SHP77 treated with DMSO at 0.1 percent for 48 hours (cell line): Measurements from ENCODE around the gene HOXA7.

Experiments used
- DNase-seq: peaks from one replicate; lab custom pipeline; 2025; lab: John Stamatoyannopoulos, UW

Gene HOXA7

DNA sequence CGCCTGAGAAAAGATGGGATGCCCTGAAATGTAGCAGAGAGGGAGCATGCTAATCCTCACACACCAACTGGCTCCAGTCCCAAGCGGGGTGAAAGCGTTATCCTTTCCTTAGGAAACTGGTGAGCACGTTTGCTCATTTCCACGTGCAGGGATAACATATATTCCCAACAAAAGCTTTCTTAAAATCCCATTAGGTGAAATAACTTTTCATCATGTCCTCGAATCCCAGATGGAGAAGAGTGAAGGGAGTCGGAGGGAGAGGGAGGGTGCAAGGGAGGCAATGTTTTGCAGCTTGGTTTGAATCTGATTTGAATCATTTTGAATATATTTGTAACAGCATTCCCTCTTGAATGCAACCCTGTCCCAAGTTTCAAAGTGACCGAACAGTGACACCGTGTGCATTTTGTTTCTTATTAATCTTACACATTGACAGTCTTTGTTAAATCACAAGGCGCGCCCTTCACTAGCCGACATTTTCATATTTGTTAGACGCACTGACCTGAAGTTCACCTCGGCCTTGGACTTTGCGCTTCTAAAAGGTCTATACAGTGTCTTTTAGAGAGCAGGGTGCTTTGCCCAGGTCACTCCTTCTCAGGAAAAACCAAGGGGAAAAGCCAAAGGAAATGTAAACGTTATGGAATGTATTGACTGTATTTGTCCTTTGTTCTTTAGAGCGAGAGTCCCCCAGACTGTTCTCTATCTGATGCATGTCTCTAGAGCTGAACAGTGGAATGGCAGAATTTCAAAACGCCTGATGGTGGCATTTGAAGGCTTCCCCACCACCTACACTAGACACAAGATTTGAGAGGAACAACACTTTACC lies 22.9 kb downstream of the HOXA7 start:
- DNase-seq, result no peak

DNA sequence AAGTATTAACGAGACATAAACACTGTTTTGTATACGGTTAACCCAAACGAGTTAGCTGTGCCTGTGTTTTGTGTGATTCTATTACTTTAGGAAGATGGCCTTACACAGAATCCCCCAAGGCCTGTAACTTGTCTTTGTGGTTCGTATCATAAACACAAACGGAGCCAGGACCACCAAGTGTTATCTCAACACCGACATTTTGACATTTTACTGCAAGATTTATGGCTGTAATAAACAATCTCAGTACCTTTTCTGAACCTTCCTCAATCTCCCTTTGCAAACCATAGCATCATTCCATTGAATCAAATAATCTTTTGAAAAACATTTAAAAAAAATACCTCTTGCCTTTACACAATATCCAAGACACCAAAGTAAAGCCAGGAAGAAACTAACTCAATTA lies 23.5 kb downstream of the HOXA7 start:
- no peak for DNase-seq

DNA sequence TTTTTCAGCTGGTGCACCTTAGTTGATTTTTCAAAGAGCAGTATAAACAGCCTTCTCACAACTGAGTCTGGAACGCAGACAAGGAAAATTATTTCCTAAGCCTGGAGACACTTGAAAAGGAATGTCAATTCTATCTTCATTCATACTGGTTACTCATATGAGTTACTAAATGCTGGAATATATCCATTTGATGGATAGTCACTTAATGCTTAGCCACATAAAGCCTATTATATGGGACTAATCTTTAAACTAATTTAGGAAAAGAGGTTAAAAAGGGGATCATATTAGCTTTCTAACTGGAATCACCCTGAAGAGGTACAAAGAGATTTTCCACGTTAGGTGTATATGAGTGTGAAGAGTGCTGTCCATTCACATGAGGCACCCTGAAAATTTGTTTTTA lies 24.3 kb downstream of the HOXA7 start:
- no peak for DNase-seq

DNA sequence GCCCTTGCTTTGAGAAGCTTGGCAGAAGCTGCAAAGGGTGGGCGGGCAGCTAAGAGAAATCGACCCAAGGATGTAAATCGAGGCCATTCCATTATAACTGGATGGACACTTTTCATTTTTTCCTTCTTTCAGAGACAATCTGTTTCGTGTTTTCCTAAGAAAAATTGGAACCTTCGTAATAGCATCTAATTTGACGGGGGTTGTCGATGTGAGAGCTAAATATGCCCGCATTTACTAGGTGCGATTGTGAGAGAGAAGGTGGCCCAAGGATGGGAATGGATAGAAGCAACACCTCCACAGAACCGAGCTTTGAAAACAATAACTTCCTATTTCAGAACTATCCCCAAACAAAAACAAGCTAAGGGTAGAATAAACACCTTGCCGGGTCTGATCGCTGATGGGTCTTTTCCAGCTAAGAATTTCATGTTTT lies 25.1 kb downstream of the HOXA7 start:
- no peak for DNase-seq

DNA sequence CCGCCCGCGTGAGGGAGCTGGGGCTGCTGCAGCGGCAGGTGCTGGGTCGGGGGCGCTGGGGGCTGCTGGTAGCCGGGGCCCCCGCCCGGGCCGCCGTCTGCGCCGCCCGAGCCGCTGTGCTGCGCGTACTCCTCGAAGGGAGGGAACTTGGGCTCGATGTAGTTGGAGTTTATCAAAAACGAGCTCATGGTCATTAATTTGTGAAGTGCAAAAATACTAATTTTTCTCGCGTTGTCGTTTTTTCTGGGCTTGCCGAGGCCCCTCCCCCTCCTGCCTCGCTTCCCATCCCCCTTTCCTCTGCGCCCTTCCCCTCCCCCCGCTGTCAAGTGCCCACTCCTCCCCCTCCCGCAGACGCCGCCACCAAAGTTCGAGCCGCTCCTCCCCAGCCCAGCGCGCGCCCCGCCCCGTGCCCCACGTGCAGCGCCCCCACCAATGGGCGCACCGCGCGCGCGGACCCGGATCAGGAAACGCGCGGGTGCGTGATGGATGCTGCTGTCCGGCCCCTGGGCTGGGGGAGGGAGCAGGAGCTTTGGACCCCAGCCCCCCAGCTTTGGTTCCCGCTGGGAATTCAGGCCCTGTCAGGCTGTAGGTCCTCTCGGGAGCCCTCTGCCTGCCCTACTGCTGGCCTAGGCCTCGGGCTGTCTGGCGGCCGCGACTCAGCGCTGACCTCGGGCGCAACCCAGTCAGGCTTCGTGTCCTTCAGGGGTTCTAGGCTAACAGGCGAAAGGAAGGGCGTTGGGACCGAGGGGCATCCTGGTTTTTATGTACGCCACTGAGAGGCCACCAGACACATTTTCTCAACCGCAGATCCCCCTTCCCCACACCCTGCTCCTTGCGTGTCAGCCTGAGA lies 25.7 kb downstream of the HOXA7 start, which contains the start of gene HOXA4:
HOXA4 (minus strand) TSS at position 218 of the 850 bp plus-strand sequence; CDS start at position 194, 24 bp downstream.
- DNase-seq, result no peak

DNA sequence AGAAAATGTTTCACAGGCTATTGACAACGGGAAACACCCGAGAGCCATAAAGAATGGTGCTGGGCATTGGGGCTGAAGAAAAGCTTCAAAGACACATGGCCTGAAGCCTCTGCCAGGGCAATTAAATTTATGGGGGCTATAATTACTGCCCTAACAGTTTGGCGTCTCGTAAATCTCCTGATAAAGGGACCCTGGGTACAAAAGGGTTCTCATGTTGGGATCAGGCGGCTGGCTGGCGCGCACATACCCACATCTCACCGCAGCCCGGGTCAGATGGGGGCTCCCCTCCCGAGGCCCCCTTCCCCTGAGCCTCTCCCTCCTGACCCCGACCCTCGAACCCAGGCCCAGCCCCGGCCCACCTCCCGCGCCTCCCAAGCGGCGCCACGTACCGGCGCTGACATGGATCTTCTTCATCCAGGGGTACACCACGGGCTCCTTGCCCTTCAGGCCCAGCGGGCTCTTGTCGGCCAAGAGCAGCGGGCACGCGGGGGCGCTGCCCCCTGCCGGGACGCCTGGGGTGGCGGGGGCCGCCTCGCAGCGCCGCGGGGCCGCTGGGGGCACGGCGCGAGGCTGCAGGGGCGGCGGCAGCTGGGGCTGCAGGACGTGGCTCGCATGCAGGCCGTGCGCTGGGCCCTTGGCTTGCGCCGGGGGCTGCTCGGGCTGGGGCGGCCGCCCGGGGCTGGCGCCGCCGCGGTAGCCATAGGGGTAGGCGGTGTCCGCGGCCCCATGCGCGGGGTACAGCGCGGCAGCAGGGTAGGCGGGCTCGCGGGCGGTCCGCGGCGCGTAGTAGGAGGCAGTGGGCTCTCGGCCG lies 26.5 kb downstream of the HOXA7 start:
- DNase-seq, result no peak

DNA sequence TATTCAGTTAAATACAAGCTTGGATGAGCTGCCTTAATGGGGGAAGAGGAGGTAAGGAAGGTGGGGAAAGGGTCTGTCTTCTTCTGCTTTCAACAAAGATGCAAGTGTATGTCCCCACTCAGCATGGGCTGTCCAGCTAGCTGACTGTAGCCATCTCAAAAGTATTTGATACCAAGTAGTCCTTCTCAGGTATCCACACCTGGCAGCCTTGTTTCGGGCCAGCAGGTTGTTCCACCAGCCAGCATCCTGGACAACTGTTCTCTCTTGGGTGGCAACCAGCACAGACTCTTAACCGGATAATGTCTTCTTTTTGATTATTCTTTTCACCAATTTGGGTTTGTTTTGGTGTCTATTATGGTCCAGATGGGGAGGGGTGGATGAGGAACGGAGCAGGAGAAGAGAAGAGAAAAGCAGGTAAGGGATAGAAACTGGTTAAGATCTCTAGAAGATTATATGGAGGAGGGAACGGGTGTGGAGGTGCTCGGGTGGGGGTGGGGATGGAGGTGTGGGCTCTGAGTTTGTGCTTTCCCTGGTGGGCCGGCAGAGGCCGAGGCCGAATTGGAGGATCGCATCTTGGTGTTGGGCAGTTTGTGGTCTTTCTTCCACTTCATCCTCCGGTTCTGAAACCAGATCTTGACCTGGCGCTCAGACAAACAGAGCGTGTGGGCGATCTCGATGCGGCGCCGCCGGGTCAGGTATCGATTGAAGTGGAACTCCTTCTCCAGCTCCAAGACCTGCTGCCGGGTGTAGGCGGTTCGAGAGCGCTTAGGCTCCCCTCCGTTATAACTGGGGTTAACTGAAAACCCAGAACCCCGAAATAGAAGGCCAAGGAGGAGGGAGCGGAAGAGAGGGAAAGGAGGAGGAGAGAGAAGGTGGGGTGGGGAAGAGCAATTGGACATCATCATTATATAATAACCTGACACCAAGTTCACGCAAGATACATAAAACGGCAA lies 27.4 kb downstream of the HOXA7 start:
- no peak for DNase-seq

DNA sequence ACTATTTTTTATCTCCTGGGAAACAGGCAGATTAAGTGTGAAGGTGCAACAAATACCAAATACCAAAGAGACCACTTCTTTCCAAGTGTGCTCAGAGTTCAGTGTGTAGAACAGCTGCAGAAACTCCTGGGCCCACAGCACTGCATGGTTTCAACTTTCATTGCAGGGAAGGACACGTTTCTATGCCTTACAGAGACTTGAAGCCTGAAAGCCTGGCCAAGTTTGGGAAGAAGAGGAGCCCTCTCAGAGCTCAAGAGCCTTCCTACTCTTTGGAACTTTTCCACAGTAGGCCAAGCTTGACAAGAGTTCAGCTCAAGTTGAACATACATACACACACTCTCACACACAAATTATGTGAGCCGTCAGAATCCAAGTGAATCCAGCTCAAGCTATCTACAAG lies 28.4 kb downstream of the HOXA7 start:
- no peak for DNase-seq

DNA sequence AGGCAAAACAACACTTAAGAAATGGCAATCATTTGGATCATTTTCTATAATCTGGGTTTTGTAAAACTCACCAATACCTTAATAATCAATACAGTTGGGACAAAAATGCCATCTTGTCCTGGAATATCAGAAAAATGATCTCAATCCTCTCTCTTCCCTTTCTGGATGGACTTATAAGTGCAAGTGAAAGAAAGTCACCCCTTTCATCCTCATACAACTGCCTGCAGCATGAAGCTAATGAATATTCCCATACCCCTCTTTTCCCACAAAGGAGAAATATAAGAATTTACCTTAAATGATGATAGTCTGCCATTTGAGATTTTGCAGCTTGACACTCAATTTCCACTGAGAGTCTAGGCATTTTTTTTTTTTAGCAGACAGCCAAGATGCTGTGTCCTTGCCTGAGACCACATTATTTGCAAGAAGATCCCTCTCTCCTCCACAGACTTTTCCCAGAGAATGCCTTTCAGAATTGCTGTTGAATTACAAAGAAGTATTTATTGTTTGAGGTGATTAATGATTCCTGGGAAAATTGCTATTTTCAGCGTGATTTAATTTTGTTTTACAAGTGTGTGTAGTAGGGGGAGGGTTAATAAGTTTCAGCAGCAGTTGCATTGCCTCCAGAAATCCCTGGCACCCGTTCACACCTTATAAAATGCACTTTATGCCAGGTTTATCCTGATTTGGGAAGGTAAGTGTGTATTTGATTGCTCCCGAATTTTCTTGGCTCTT lies 29.7 kb downstream of the HOXA7 start:
- DNase-seq, result no peak

DNA sequence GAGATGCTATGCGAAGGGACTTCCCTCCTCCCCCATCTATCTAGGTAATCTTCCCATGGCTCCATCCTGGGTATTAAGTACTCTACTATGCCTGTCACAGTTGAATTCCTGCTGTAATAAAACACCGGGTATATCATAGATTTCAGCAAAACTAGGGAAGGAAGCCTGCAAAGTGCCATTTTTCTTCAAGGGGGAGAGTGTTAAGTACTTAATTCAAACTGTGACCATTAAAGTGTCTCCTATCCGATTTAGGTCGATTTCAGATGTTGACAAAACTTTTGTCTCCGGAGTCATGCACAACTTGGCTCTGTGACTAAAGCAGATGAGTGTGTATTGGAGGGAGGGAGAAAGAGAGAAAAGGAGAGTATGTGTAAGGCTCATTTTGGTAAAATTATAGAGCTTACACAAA lies 30.5 kb downstream of the HOXA7 start:
- no peak for DNase-seq

DNA sequence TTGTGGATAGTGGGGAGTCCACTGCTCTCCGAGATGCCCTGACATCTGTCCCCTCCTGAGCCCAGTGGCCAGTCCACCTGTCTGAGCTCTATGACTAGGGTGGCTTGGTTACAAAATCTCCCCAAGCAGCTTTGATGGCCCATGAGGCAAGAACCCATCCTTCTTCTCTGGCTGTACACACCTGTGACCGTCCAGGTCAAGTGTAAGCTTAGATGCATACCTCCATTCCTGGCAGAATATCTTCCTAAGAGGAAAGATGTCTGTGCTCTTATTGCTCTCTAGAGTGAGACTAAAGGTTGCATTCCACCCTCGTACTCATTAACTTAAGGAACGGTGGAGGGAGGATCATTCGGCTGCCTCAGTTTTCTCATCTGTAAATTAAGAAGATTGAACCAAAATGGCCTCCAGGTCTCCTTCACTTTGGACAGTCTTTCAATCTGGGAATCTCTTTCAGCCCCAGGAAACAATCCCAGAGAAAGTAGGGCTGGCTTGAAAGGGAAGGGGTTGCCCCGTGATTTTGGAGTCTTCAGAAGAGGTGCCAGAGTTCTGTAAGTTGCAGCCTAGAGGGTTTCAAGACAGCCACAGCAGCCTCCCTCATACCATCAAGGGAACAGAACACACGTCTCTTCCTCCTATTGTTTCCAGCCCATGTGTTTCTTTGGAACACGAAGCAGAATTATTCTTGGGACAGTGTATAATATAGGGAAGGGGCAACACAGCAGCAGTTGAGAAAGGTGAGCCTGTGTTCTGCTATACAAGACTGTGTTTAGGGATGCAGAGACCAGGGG lies 31.4 kb downstream of the HOXA7 start:
- no peak for DNase-seq

DNA sequence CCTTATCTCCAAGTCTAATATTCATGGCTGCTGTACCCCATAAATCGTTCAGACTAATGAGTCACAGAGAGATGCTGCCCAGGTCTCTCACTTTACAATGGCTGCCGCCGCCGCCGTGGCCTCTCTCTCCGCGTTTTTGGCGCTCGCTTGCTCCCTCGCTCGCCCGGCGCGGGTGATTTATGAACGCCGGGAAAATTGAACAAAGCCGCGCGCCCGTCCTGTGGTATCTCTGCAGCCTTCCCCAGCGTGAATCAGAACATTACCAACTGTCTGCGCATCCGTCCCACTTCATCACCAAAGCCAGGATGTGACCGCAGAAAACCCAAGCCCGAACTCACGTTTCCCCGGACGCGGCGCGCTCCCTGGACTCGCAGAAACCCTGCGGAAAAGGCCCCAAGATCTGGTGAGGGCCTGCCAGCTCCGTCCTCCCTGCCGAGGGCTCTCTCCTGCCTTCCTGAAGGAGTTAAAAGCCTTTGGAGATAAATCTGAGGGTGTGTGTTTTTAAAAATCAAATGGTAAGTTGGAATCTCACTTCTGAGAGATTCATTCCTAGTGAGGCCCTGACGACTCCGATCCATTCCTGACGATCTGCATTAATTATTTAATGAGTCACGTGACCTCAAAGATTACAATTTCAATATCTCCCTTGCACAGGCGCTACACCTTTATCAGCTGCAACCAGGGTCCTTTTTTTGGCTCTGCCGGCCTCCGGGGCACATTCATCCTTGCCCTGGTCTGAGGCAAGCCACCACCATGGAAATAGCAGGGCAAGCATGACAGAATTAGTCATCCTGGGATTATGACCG lies 32.2 kb downstream of the HOXA7 start:
- no peak for DNase-seq

DNA sequence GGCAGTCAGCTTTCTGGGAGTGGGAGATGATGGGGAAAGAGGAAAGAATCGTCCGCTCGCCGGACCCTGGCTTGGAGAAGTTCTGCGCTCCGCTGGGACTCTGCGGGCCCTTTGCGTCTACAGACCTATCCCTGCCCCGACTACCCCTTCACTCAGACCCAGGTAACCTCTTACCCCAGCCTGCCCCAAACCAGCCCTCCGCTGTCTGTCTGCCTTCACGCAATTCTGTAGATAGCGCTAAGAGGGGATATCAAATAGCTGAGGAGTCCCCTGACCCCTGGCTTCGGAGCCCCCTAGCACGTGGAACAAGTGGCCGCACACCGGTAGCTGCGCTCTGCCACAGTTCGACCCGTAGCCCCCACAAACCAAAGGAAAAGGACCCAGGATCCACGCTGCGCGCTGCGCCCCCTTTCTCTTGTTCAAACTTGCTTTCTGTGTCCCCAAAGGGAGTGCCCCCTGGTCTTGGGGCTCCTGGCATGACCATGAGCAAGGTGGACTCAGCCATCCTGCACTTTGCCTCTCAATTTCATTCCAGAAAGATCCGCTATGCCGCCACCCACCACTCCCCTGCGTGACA lies 32.9 kb downstream of the HOXA7 start:
- no peak for DNase-seq

DNA sequence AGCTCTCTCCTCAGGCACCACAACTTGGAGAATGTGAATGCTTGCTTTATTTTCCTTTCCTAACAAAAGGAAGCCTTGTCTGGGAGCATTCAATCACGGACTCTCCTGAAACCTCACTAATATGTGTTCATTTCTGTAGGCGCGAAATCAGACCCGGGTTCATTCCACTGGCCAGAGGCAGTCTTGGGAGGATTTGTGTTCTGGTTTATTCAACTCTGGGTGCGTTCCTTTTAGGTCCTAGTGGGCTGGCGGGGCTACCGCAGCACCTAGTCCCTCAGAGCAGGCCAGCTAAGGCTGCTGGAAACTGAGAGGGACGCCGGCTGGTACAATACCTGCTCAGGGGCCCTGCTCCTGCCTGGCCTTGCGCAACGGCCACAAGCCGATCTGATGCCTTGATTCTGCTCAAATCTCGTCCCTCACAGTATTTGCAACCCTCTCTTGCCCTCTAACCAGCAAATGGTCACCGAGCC lies 33.4 kb downstream of the HOXA7 start:
- no peak for DNase-seq

DNA sequence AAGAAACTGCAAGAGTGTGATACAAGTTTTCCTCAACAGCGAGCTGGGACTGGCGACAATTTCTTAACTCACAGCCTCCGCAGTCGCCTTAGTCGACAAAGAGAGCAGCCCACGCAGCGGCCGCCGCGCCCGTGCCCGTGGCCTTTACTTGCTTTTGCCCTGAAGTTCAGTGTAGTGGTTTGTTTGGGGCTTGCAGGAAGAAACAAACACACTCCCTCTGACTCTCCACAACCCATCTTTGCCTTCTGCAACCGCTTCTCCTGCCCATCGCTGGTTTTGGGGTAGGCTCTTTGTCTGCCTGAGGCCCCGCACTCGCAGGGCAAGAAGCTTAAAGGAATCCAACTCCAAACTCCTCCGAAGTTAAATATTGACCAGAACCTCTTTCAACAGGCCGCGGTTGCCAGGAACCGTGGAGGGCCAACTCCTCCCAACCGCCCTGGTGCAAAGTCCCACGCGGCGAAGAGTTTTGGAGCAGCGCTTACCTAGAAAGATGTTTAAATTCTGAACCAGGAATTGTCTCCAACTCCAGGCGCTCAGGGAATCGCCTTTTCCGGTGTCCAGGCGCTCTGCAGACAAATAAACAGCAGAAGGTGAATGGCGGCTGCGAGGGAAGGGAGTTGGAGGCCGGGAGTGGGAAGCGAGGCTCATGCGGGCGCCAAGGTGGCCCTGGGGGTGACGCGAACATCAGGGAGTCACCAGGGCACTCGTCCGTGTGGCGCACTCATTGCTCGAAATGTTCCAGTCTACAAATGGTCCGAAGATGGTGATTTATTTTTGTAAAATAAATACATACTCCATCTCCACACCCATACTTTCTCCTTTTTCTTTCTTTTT lies 34.2 kb downstream of the HOXA7 start:
- DNase-seq, result no peak

DNA sequence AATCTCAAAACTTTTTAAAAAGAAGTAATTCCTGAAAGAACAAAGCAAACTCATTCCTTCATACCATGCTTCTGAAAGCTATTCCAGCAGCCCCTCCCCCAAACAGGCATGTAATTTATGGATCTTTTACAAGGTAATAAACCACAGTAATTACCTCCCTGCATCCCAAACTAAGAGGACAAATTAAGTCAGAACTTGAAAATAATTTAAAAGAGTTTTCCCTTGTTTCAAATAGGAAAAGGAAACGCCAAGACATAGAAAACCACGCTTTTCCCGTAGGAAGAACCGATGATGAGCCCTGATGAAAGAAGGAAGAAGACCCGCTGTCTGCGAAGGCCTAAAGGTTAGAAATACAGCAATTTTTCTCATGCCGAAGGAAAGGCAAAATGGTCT lies 34.8 kb downstream of the HOXA7 start:
- no peak for DNase-seq

DNA sequence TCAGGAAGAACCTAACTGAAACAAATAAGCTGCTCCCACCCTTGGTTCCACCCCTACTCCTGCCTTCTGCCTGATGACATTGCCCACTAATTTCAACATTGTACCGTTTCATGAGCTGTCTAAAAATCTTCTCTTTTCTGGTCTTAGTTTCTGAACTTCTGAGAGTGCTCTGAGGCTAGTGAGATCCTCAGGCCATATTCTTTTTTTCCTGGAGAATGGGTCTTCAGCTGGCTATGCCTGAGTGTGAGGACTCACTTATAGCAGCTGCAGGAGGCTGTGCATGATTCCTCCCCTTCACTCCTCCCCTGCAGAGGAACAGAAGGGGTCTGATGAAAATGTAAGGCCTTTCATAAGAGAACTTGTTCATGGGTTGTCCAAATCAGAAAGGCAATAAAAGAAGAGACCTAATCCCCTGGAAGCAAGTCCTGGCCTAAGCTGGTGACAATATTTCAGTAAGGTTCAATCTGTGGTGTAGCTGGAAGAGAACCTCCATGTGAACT lies 37.0 kb downstream of the HOXA7 start:
- DNase-seq, result no peak
